ENCODE measurements around the gene WDR45B. TPM values are rescaled to one million over a fixed set of nuclear protein-coding genes. Genes with fewer than 3 reads are reported as not detected.

Gene WDR45B
- total RNA-seq, 2 donors from 2014 or later: 45.5 to 49.3 TPM

DNA sequence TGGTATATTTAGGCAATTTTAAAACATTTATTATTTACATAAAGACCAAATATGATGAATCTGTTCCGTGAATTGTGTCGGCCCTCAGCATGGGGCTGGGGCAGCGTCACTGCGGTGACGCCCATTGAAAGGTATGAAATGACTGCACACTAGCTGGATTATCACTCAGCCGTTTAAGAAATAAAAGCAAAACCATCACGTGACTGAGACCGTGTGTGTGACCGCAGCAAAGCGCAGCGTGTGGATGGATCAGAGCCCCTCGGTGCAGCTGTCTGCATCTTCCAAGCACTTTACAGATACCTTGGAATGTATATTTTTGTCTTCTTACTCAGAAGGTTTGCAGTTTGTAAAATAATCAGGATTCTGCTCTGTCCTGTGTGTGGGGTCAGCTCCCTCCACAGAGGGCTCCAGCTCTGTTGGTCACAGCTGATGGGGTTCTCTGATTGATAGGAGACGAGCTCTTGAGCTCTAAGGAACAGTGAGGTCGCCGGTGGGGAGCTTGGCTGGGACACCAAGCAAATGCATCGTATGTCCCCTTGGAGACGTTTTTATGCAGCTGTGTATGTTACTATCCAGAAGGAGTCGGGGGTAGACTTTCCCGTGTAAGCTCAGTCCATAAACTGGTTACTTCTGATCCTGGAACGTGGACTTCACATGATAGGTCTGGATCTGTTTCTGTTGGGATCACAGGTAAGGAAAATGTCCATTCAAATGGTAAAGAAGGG lies 45.1 kb downstream of the WDR45B start:
- Histone ChIP-seq H3K9me3 (no peaks in the 10 kb centered on the region), H3K27ac (no peak overlapping the region), H3K27me3 (no peaks in the 10 kb centered on the region), H3K4me3 (no peak overlapping the region), H3K36me3 (replicated peaks in 1 of 2; ENCODE audit: insufficient read depth in 1 of 2, low read depth in 2 of 2) (peaks cover 0 to 13% of the 10 kb centered on the region in 2 donors), H3K4me1 (no peaks in the 10 kb centered on the region)
- no peak for TF ChIP-seq POLR2A (IDR thresholded peaks at IDR 0.05)
- TF ChIP-seq, protein P1, sequence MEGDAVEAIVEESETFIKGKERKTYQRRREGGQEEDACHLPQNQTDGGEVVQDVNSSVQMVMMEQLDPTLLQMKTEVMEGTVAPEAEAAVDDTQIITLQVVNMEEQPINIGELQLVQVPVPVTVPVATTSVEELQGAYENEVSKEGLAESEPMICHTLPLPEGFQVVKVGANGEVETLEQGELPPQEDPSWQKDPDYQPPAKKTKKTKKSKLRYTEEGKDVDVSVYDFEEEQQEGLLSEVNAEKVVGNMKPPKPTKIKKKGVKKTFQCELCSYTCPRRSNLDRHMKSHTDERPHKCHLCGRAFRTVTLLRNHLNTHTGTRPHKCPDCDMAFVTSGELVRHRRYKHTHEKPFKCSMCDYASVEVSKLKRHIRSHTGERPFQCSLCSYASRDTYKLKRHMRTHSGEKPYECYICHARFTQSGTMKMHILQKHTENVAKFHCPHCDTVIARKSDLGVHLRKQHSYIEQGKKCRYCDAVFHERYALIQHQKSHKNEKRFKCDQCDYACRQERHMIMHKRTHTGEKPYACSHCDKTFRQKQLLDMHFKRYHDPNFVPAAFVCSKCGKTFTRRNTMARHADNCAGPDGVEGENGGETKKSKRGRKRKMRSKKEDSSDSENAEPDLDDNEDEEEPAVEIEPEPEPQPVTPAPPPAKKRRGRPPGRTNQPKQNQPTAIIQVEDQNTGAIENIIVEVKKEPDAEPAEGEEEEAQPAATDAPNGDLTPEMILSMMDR (IDR thresholded peaks at IDR 0.05): no peak
- DNase-seq: no peak
- no peak for ATAC-seq
- intact Hi-C loops (cut with DNase I): no loop called here
- WGBS, 2 donors: 84 to 88% methylated on average over 16 to 20 of the region's 20 CpGs

GRCh38 chr17:82602487-82602886 lies 45.8 kb downstream of the WDR45B start:
- no peak for TF ChIP-seq POLR2A (IDR thresholded peaks at IDR 0.05)
- TF ChIP-seq, protein P1 (IDR thresholded peaks at IDR 0.05): no peak
- intact Hi-C loops (cut with DNase I): no loop called here
- no peak for ATAC-seq
- 86 to 88% methylated on average over 21 of the region's 21 CpGs for WGBS, 2 donors
- H3K4me1 ChIP-seq: no peaks in the 10 kb centered on the region
- no peaks in the 10 kb centered on the region for H3K27me3 ChIP-seq
- no peak overlapping the region for H3K27ac ChIP-seq
- H3K4me3 ChIP-seq: no peak overlapping the region
- no peaks in the 10 kb centered on the region for H3K9me3 ChIP-seq
- peaks cover 0 to 13% of the 10 kb centered on the region in 2 donors for H3K36me3 ChIP-seq (replicated peaks in 1 of 2; ENCODE audit: insufficient read depth in 1 of 2, low read depth in 2 of 2)
- no peak for DNase-seq

DNA sequence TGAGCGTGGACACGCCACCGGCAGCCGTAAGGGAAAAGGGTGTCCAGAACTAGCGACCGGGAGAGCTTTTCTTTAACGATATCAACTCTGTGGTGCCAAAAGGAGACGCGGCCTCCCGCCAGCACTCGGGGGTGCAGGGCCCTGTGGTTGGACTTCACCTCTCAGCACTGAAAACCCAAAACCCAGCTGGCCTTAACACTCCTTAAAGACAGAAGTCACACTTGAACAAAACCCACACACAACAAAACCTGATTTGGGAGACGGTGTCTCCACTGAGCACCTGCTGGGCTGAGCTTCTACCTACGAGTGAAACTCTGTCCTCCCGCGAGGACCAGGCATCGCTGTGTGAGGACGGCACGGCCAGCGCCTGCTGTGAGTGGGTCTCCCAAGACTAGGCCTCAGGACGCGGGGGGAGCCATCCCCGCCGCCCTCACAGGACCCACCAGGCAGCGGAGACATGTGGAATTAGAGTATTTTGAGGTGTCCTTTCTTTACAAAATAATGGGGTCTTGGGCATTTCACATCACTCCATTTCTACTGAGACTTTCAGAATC lies 46.7 kb downstream of the WDR45B start:
- no peak for TF ChIP-seq POLR2A (IDR thresholded peaks at IDR 0.05)
- TF ChIP-seq, protein P1 (IDR thresholded peaks at IDR 0.05): no peak
- no peak overlapping the region for H3K4me3 ChIP-seq
- 93 to 97% methylated on average over 20 to 23 of the region's 24 CpGs for WGBS, 2 donors
- ATAC-seq (no peak), DNase-seq (no peak)
- no peaks in the 10 kb centered on the region for H3K27me3 ChIP-seq
- H3K36me3 ChIP-seq (replicated peaks in 1 of 2; ENCODE audit: insufficient read depth in 1 of 2, low read depth in 2 of 2): peaks cover 0 to 15% of the 10 kb centered on the region in 2 donors
- intact Hi-C loops (cut with DNase I): no loop called here
- H3K4me1 ChIP-seq: no peaks in the 10 kb centered on the region
- H3K27ac ChIP-seq: no peak overlapping the region
- no peaks in the 10 kb centered on the region for H3K9me3 ChIP-seq

- Histone ChIP-seq H3K9me3 (no peaks in the 10 kb centered on the region), H3K27me3 (no peaks in the 10 kb centered on the region), H3K27ac (no peak overlapping the region), H3K4me3 (no peak overlapping the region), H3K4me1 (no peaks in the 10 kb centered on the region), H3K36me3 (replicated peaks in 1 of 2; ENCODE audit: insufficient read depth in 1 of 2, low read depth in 2 of 2) (peaks cover 0 to 18% of the 10 kb centered on the region in 2 donors)
- TF ChIP-seq, protein P1 (IDR thresholded peaks at IDR 0.05): no peak
- TF ChIP-seq POLR2A (IDR thresholded peaks at IDR 0.05): no peak
- intact Hi-C loops (cut with DNase I): no loop called here
- DNase-seq: no peak
- 95% methylated on average over 36 to 37 of the region's 37 CpGs for WGBS, 2 donors
- ATAC-seq: no peak
These were observed 47.4 kb downstream of the WDR45B start for GRCh38 chr17:82600731-82601446.

Data from body of pancreas (tissue), 4 donors.